Measurements from ENCODE around the gene CALM3.

Gene CALM3

DNA sequence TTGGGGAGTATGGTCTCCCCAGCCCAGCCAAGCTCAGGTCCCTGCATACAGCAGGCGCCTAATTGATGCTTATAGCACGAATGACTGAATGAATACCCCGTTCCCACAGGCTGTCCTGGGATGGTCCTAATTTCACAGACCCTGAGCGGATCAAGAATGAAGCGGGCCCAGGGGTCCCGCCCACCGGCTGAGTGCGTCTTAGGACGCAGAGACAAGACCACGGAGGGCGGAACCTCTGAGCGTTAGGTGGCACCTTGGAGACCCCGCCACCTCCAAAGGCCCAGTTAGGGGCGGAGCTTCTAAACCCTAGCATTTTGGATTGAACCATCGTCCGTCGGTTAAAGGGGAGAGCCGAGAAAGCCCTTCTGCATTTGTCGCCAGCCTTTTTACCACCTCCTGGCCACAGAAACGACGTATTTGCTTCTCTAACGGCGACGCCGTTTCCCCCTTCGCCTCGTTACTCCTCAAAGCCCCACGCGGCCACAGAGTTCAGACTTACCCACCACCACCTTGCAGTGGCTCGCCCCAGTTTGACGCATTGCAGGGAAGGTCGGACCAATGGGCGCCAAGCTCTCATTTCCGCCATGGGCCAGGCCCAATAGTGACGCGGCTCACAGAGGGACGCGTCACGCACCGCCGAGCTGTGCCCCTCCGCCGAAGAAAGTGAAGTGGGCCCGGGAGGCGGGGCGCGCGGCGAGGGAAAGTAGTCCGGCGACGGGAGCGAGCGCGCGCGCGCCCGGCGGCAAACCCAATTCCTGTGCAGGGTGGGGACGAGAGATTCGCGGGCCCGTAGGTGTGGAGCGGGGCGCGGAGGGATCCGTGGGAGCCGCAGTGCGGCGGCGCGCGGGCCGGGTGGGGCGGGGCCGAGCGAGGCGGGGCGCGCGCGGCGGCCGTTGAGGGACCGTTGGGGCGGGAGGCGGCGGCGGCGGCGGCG, 479 bp upstream of the CALM3 start:
- peak; percentile 92 for DNase-seq

DNA sequence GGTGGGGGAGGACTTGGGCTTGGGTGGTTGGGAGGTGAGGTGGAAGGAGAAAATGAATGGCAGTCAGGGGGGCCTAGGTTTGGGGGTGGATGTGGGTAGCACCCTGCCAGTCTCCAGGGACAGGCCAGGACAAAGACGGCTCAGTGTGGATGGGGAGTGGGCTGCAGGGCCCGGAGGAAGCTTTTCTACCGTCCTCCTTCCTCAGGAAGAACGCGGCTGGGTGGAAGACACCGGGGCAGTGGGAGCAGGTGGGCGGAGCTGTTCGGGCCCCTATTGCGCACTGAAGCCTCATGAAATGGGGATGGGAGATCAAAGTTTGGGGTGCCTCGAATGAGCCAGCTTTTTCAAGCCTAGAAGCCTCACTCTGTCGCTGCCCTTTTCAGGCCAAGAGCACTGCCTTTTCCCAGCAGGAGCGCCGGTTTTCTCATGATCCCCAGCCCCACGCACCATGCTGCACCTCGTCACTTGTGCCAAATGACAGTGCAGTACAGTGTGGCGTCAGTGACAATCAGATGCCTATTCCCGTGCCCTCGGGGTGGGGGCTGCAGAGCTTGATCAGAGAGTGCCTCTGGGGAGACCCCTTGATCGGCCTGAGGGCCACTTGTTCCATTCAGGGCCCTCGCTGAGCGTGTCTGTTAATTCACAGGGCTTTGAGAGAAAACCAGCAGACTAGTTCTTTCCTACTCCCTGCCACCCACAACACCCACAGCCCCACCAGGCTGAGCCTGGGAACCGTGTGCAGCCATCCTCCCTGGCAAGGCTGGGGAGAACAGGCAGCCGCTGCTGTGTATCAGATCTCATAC, 1.5 kb downstream of the CALM3 start:
- no peak for DNase-seq

DNA sequence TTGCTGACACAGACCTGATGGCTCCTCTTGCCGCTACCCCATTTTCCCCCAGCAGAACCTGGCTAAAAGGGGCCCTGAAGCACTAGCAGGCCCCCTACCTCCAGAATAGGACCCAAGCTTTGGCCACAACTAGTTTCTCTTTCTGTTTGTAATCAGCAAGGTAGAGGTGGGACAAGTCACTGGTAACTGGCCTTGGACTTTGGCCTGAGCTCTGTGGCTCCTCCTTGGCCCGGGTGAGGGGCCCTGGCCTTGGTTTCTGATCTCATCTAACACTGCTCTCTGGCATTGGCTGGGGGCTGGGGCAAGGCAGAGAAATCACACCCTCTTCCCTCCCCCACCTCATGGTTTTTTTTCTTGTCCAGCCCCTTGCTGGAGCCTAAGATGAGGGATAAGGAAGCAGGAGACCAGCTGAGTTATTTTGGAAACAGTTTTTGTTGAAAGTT, 2.1 kb downstream of the CALM3 start:
- no peak for DNase-seq

DNA sequence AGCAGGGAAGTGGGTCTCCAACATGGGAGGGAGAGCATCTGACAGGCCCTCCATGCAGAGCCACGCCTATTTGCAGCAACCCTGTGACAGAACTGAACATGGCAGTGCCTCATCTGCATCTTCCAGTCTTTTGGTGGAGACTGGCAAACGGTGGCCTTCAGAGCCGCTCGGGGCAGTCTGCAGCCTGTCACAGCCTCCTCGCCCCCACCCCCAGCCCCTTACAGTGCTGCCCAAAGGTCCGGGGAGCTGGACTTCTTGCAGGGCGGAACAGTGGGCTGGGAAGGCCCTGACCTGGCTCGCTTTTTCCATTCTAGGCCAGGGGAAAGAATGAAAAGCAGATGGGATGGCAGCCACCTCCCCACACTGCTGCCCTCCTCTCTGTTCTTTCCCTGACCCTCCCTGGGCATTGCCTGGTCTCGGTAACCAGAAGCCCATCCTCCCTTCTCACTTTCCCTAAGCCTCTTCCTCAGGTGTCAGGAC, 2.7 kb downstream of the CALM3 start:
- no peak for DNase-seq

DNA sequence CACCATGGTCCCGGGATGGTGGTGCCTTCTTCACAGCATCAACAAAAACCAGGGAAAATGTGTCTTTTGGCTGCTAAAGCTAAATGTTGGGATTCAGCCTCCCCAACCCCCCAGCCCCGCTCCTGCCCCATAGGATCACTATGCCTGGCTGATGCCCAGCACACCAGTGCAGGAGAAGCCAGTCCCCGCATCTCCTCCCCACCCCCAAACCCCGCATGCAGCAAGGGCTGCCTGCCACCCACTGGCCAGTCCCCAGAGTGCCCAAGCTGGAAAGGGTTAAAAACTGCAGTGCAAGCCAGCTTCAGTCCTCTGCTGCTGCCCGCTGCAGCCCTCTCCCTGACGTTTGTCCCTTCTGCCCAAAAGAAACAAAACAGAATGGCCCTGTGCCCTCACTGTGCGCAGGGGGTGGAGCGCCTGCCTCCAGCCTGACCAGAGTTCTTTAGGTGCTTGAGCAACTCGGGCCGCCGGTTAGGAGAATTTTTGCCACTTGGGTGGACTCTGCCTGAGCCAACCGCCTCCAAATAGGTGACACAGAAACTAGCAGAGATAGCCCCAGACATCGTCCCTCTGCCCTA, 3.7 kb downstream of the CALM3 start:
- no peak for DNase-seq

DNA sequence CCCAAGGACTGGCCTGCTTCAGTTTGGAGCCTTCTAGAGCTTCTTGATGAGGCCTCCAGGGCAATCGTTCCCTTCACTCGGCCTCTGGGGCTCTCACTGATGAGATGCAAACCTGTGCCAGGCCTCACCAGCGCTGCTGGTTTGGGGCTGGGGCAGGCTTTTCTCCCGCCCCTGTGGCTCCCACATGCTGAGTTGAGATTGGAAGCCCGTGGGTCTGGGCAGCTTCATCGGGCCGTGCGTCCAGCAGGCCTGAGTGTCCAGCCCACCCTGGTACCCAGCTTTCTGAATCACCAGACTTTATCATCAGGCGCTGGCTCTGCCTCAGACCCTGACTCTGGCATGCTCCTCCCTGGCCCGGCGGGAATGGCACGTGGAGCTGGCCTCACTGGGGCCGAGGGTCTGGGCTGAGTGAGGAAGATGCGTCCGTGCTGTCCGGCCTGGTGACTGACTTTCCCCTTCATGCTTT, 4.3 kb downstream of the CALM3 start:
- no peak for DNase-seq

DNA sequence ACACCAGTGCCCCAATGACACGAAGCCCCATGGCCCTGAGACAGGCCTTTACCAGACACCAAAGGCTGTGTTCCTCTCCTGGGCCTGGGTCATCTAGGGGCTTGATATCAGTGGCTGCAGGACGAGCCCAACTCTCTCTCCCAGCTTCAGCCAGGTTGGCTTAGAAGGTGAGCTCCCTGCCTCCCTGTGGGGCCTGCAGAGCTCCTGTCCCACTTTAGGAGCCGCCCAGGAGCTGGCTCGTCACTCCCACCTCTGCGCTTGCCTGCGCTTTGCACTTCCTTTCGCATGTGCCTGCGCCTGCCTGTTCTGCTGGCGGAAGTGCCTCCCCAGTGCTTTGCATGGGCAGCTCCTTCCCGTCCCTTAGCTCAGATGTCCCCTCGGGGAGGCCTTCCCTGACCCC, 4.9 kb downstream of the CALM3 start:
- no peak for DNase-seq

DNA sequence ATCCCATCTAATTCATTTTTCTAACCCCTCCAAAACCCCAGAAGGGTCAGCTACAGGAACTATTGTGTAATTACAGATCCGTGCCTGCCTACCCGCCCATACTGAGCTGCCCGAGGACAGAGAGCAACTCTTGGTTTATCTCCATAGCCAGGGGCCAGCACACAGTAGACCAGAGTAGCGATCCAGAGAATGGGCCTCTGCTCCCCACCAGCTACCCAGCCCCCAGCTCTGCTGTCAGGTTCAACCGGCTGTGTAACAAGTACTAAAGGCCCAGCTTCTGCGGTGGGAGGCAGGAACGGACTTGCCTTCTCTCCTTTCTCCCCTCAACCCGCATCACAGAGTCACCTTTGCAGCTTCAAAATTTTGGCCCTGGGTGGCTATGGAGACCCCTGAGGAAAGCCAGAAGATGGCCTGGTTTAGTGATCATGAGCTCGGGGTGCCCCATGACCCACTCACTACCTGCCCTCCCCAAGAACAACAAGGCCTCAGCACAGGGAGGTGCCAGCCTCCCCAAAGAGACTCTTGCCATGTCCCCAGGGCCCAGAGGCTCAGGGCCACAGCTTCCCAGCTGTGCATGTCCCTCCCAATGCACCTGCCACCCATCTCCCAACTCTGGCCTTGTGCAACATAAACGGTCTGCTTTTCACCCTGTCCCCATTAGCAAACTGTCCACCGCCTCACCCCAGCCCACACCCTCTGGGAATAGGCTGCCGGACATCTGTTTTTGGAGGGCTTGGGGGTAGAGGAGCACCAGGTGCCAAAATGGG, 5.7 kb downstream of the CALM3 start:
- DNase-seq: no peak

DNA sequence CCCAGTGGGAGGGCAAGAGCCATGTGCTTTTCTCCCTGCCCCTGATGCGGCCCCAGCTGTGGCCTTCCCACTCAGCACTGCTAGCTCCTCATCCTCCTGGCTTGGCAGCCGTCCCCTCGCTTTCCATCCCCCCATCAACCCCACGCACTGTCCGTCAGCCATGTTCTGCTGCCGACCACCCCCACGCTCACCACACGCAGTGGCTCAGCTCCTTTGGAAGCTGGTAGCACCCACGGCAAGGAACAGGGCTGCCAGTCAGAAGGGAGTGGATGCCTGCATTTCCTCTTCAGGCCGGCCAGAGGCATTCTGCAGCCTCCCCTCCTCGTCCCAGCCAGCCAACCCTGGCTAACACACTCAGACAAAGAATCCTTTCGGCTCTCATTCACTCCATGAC, 6.3 kb downstream of the CALM3 start:
- DNase-seq: peak; percentile 20

DNA sequence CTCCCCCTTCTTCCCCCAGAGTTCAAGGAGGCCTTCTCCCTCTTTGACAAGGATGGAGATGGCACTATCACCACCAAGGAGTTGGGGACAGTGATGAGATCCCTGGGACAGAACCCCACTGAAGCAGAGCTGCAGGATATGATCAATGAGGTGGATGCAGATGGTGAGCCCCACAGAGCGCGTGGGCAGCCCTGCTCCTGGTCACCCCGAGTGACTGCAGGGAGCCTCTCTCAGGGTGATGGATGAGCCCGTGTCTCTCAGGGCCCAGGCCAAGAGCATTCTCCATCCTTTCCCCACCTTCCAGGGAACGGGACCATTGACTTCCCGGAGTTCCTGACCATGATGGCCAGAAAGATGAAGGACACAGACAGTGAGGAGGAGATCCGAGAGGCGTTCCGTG, 7.0 kb downstream of the CALM3 start:
- DNase-seq: no peak

DNA sequence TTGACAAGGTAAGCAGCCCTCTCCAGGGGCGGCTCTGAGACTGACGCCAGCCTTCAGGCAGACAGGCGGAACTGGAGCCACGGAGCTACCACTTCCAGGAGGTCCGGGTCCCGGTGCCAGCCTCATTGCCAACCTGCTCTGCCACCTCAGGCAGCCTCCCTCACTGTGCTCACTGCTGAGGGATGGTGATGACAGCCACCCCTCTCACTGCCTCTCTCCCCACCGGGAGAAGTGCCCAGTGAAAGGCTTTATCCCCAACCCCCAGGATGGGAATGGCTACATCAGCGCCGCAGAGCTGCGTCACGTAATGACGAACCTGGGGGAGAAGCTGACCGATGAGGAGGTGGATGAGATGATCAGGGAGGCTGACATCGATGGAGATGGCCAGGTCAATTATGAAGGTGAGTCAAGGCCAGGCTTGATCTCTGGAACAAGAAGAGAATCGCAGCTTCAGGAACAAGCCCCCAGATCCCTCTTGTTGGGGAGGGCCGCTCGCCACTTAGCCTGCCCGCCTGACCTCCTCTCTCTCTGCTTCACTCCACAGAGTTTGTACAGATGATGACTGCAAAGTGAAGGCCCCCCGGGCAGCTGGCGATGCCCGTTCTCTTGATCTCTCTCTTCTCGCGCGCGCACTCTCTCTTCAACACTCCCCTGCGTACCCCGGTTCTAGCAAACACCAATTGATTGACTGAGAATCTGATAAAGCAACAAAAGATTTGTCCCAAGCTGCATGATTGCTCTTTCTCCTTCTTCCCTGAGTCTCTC, 7.6 kb downstream of the CALM3 start:
- DNase-seq: no peak

DNA sequence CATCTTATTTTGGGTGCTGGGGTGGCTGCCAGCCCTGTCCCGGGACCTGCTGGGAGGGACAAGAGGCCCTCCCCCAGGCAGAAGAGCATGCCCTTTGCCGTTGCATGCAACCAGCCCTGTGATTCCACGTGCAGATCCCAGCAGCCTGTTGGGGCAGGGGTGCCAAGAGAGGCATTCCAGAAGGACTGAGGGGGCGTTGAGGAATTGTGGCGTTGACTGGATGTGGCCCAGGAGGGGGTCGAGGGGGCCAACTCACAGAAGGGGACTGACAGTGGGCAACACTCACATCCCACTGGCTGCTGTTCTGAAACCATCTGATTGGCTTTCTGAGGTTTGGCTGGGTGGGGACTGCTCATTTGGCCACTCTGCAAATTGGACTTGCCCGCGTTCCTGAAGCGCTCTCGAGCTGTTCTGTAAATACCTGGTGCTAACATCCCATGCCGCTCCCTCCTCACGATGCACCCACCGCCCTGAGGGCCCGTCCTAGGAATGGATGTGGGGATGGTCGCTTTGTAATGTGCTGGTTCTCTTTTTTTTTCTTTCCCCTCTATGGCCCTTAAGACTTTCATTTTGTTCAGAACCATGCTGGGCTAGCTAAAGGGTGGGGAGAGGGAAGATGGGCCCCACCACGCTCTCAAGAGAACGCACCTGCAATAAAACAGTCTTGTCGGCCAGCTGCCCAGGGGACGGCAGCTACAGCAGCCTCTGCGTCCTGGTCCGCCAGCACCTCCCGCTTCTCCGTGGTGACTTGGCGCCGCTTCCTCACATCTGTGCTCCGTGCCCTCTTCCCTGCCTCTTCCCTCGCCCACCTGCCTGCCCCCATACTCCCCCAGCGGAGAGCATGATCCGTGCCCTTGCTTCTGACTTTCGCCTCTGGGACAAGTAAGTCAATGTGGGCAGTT, 8.6 kb downstream of the CALM3 start:
- DNase-seq: no peak

DNA sequence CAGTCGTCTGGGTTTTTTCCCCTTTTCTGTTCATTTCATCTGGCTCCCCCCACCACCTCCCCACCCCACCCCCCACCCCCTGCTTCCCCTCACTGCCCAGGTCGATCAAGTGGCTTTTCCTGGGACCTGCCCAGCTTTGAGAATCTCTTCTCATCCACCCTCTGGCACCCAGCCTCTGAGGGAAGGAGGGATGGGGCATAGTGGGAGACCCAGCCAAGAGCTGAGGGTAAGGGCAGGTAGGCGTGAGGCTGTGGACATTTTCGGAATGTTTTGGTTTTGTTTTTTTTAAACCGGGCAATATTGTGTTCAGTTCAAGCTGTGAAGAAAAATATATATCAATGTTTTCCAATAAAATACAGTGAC, 9.3 kb downstream of the CALM3 start:
- no peak for DNase-seq

DNA sequence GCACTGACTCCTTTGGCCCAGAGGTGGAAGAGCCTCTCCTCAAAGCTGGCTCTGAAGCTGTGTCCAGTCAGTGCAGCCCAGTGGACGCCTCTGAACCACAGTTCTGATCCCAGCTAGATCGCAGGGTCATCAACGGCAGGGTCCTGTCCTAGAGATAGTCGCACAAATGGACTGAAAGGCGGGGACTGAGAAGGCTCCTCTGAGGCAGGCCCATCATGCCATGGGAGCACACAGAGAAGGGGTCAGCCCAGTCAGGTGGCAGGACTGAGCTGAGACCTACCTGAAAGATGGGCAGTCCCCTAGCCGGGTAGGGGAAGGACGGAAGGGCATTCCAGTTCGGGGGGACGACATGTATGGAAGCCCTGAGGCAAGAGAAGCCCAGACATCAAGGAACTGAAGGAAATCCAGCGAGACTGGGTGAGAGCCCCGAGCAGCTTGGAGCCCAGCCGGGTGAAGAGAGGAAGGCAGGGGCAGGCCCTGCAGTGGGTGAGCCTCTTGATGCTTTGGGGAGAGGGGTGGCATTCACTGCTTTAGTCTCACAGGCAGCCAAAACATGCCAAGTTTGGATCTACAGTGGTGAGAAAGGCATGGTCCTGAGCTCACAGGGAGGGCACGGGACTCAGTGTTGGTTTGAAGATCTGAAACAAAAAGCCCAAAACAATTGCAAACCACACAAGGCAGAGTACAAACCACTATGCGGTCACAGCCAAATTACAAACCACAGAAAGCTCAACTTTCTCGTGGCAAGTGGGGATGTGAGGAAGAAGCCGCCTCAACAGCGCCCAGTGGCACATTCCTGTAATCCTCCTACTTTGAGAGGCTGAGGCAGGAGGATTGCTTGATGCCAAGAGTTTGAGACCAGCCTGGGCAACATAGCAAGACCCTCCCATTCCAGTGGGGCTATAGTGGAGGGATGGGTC, 10.0 kb downstream of the CALM3 start:
- DNase-seq: no peak

DNA sequence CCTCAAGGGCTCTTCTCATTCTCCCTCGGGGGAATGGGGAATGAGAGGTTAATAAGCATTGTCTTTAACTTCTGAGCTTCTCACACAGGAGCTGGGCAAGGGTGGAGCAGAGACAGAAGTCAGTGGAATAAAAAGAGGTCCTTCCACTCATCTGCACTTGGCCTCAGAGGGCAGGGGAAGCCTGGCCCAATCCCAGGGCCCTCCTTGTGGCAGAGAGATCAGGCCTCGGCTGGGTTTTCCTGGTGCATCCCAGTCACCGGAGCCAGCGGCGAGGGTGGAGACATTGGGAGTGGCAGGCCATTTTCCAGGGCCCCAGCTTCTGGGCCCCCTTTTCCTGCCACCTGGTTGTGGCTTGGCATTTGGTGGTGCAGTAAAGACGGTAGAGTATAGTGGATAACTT, 10.6 kb downstream of the CALM3 start:
- no peak for DNase-seq

DNA sequence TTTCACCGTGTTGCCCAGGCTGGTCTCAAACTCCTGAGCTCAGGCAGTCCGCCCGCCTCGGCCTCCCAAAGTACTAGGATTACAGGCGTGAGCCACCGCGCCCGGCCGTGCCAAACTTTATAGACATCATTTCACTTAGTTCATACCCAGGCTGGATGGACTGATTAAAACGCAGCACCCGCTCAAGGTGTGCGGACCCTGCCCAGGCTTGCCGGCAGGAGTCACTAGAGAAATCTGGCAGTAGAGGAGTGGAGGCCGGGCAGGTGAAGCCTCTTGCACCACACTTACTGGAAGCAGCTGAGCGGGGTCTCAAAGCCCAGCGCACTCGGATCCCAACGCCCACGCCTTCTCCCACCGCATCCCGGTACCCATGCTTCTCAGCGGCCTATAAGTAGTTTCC, 12.4 kb downstream of the CALM3 start:
- DNase-seq: no peak

DNA sequence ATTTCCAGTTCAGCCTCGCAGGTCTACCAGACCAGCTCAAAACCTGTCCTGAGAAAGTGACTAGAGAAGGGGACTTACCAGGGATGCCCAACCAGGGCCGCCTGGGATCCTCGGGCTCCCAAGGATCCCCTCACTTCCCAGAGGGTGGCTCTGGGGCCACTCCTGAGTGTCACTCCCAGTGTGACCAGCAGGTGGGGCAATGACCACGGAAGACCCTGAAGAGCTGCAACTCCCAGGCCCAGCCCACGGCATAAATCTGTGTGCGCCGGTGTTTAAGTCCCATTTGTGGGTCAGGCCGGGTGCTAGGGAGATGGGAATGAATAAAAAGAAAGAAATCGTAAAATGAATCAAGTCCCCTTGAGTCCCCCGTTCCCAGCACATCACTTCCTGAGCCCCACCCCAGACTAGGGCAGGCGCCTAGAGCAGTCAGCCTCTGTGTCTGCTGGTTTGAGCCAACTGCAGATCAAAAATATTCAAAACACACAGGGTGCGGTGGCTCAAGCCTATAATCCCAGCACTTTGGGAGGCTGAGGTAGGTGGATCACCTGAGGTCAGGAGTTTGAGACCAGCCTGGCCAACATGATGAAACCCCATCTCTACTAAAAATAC, 13.1 kb downstream of the CALM3 start:
- DNase-seq: peak; percentile 69

DNA sequence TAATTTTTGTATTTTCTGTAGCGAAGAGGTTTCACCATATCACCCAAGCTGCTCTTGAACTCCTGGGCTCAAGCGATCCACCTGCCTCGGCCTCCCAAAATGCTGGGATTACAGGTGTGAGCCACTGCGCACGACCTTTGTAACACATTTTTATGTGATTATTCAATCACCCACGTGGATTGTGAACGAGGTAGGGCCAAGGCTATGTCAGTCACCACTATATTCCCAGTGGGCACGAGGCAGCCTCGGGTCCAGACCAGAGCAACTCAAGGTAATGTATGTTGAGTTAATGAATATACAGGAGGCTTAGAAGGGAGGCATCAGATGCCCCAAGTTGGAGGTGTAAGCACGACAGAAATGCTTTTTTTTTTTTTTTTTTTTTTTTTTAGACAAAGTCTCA, 14.8 kb downstream of the CALM3 start:
- DNase-seq: no peak

DNA sequence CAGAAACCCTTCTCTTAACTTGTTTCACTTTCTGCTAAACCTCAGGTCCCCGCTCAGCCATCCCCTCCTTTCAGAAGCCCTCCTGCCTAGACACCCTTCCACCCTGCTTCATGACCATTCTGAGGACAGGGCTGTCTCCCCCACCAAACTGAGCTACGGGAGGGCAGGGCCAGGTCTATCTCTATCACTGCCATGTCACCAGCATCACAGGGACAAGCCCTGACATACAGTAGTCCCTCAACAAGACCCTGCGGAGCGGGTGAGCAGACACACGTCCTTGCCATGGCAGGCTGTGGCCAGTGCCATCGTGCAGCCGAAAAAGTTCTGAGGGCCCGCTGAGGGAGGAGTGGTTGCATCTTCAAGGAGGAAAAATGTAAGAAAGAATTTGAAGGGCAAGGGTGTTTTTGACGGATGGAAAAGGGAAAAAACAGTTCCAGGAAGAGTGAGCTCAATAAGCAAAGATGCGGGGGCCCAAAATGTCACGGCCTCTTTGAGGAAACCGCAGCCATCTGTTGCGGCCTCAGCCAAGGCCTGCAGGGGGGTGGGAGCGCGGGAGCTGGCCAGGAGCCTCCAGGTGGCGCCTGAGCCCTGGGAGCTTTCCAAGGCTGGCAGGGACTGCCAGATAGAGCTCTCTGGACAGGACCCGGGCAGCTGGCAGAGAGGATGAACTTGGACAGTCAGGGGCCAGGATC, 15.6 kb downstream of the CALM3 start:
- peak; percentile 33 for DNase-seq
